Body of pancreas (tissue), 4 donors: ENCODE measurements around the gene SNAPIN.

ENCODE experiments used
- CTCF ChIP-seq, 7 experiments: fragments of 450-650 bp in 4 of 7; fragments of 200-600 bp in 3 of 7; sonication (generic) in 3 of 7; IDR thresholded peaks; one replicate each; pipeline ENCODE4 v1.5.1; 2016 to 2019; ENCODE audit warnings: antibody characterized with exemption in 7 of 7
- POLR2A ChIP-seq, 3 donors: fragments of 450-650 bp; IDR thresholded peaks; one replicate each; pipeline ENCODE4 v1.6.1; 2016; ENCODE audit warnings: antibody characterized with exemption in 3 of 3, mild to moderate bottlenecking in 2 of 3

- TF ChIP-seq POLR2A (IDR thresholded peaks at IDR 0.05) (no peak), CTCF (IDR thresholded peaks at IDR 0.05) (no peak)
Measured at GRCh38 chr1:153682730-153683129, 24.2 kb downstream of the SNAPIN start.
